ENCODE results near the gene SF3A2.

The SF3A2 gene

GRCh38 chr19:2242816-2243215, 6.2 kb downstream of the SF3A2 start:
- no peak for DNase-seq

- no peak for DNase-seq
These were observed 6.9 kb downstream of the SF3A2 start for GRCh38 chr19:2243274-2244124.

- no peak for DNase-seq
These were observed 7.4 kb downstream of the SF3A2 start for GRCh38 chr19:2244125-2244411.

GRCh38 chr19:2244486-2244885, 7.9 kb downstream of the SF3A2 start:
- DNase-seq = no peak

- DNase-seq = no peak
These were observed 8.6 kb downstream of the SF3A2 start for GRCh38 chr19:2245273-2245672.

- DNase-seq = no peak
These were observed 9.5 kb downstream of the SF3A2 start for GRCh38 chr19:2246014-2246620.

GRCh38 chr19:2246801-2247361, 10.3 kb downstream of the SF3A2 start:
- no peak for DNase-seq

GRCh38 chr19:2247433-2248101, 10.9 kb downstream of the SF3A2 start:
- DNase-seq = no peak

- DNase-seq = no peak
These were observed 11.7 kb downstream of the SF3A2 start for GRCh38 chr19:2248136-2249009.

GRCh38 chr19:2249010-2249866, 12.6 kb downstream of the SF3A2 start, which contains the start of gene AMH:
Gene AMH, plus strand, starts transcription at chr19:2249323. Its CDS starts 10 bp downstream, at chr19:2249333.
- no peak for DNase-seq

GRCh38 chr19:2249880-2250765, 13.5 kb downstream of the SF3A2 start:
- DNase-seq = no peak

GRCh38 chr19:2250766-2251105, 14.1 kb downstream of the SF3A2 start:
- DNase-seq = no peak

- no peak for DNase-seq
These were observed 14.8 kb downstream of the SF3A2 start for GRCh38 chr19:2251106-2252054.

GRCh38 chr19:2252055-2252796, 15.6 kb downstream of the SF3A2 start:
- DNase-seq = no peak

- no peak for DNase-seq
These were observed 16.1 kb downstream of the SF3A2 start for GRCh38 chr19:2252797-2253105.

- DNase-seq = peak; percentile 59 to 63
These were observed 16.8 kb downstream of the SF3A2 start for GRCh38 chr19:2253106-2254063.

- DNase-seq = no peak
These were observed 17.6 kb downstream of the SF3A2 start for GRCh38 chr19:2254064-2254872.
